Stimulated activated CD8-positive, alpha-beta memory T cell treated with anti-CD3 and anti-CD28 coated beads, Interleukin-4, amount 100 ng/mL, for 1 hour (primary cell): ENCODE results near the gene PIAS1.
"Not testable (repeated sequence)": the region's sequence is repeated elsewhere in the genome, so short reads cannot be mapped to it uniquely, and the experiment has no call there.

Experiments used
- DNase-seq, 2 donors: peaks; one replicate each; pipeline ENCODE4 v3.0.0-alpha.2; 2020; ENCODE audit warnings: low read depth in 2 of 2, low spot score in 1 of 2

Gene PIAS1

DNA sequence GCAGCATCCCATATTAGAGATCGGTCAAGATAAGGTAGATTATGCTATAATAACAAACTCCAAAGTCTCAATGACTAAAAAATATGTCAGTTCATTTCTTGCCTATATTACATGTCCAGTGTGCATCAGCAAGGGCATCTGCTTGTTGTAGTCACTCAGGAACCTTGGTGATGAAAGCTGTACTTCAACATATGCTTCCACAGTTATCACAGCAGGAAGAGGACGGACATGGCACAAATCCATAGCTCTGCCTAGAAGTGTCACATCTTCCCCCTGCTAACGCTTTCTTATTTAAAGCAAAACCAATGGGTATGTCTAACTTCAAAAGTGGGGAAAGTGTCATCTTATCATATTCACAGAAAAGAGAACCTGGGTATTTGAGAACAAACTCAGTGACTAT lies 20.0 kb upstream of the PIAS1 start:
- DNase-seq: no peak

DNA sequence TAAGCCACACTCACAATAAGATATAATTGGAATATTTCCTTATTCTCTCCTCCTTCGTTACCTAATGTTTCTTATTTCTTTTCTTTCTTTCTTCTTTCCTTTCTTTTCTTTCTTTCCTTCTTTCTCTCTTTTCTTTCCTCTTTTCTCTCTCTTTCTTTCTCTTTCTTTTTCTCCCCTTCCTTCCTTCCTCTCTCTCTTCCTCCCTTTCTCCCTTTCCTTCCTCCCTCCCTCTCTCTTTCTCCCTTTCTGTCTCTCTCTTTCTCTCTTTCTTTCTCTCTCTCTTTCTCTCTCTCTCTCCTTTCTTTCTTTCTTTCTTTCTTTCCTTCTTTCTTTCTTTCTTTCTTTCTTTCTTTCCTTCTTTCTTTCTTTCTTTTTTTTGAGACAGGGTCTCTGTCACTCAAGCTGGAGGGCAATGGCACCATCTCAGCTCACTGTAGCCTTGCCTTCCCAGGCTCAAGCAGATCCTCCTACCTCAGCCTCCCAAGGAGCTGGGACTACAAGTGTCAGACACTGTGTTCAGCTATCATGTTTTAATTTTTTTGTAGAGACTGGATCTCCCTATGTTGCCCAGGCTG lies 19.3 kb upstream of the PIAS1 start:
- DNase-seq: no peak

DNA sequence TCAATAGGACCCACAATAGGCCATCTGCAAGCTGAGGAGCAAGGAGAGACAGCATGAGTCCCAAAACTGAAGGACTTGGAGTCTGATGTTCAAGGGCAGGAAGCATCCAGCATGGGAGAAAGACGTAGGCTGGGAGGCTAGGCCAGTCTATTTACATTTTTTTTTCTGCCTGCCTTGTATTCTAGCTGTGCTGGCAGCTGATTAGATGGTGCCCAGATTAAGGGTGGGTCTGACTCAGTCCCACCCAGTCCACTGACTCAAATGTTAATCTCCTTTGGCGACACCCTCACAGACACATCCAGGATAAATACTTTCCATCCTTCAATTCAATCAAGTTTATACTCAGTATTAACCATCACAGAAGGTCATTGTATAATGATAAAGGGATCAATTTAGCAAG lies 15.9 kb upstream of the PIAS1 start:
- DNase-seq: no peak

DNA sequence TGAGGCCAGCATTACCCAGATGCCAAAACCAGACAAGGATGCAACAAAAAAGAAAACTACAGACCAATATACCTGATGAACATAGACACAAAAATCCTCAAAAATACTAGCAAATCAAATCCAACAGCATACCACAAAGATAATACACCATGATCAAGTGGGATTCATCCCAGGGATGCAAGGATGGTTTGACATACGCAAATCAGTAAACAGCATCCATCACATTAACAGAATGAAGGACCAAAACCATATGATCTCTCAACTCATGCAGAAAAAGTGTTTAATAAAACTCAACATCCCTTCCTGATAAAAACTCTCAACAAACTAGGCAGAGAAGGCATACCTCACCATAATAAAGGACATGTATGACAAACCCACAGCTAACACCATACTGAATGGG lies 14.0 kb upstream of the PIAS1 start:
- DNase-seq: no peak

GRCh38 chr15:68042156-68042854 lies 11.8 kb upstream of the PIAS1 start:
- DNase-seq: no peak

GRCh38 chr15:68042855-68043222 lies 11.3 kb upstream of the PIAS1 start:
- no peak for DNase-seq

DNA sequence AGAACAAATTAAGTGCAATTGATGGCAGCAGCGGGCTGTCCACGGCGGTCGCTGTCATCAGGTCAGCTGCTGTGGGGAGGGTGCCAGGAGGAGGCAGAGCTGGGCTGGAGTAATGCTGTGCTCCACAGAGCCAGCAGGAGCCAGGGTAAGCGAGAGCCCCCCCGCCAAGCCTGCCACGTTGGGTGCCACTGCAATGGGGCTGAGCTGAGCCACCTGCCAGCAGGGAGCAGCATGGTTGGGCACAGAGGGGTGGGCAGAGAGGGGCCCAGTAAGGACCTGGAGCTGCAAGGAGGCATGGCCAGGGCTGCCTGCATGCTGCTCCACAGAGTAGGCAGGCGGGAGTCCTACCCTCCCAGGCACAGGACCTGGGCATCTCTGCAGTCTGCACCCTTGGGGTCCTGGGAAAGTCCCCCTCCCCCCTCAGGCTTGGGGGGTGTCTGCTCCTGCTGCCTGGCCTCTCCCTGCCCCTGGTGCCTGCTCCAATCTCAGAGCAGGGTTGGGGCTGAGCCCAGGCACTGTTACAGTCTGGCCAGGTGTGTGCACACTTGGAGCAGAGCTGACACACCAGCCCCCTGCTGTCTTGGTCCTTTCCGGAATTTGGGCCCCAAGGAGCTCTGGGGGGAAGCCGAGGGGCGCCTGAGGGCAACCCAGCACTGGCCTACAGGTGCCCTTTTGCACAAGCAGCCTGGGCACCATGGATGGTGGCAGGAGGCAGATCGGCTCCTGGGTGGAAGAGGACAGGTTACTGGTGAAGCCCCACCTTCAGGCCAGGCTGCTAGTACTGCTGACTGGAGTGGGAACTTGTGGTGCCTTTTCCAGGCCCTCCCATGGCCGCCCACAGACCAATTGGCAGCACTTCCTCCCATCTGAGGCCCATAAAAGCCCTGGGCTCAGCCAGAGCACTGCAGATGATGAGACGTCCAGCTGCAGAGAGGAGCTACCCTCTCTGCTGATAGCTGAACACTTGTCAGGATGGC lies 8.5 kb upstream of the PIAS1 start:
- no peak for DNase-seq

- DNase-seq: no peak
These were observed 6.3 kb upstream of the PIAS1 start for GRCh38 chr15:68047826-68048225.

- DNase-seq: no peak
These were observed 3.0 kb upstream of the PIAS1 start for GRCh38 chr15:68051109-68051508.

DNA sequence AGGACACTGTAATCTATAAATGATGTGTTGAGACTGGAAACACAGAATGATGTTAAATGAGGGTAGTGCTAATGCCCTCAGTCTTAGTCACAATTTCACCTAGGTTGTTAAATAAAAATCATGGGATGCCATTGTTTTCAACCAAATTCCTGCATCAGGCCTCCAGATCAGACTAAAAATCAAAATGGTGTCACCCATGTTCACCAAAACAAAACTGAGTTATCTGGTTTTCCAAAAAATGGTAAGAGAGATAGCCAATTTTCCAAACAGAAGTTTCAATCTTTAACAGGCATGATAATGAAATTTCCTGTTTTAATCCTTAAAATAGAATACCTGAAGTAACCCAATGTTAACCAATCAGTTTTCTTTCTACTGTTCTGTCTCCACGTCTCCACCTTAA lies 2.2 kb upstream of the PIAS1 start:
- no peak for DNase-seq

GRCh38 chr15:68052431-68052830 lies 1.7 kb upstream of the PIAS1 start:
- DNase-seq: no peak

- no peak for DNase-seq
These were observed 1.1 kb upstream of the PIAS1 start for GRCh38 chr15:68053001-68053400.

DNA sequence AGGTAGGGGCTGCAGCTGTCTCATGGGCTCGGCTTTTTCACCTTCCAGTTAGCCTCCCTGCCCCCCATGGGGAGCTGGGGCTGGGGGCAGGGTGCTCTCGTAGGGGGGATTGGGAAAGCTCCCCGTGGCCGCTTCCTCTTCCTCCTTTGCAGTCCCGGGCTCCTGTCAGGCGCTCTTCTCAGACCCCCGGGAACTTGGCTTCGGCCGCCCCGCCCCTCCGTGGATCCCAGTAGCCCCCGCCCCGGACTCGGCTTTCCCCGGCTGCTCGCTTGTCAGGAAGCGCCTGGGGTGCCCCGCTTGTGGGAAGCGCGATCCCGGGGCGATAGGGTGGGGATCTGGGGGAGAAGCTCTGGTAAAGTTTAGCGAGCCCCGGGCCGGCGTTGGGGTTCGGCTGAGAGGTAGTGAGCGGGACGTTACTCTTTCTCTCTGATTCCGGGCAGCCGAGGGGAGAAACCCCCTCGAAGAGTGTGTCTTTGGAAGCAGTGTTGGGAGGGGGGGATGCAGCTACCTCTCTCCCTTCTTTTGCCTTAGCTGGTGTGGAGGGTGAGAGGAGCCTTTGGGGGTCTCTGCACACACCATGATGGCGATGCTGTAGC lies 611 bp downstream of the PIAS1 start:
- DNase-seq: peak; percentile 3 to 19

- DNase-seq: peak; percentile 17 to 20
These were observed 1.1 kb downstream of the PIAS1 start for GRCh38 chr15:68055224-68055705.

DNA sequence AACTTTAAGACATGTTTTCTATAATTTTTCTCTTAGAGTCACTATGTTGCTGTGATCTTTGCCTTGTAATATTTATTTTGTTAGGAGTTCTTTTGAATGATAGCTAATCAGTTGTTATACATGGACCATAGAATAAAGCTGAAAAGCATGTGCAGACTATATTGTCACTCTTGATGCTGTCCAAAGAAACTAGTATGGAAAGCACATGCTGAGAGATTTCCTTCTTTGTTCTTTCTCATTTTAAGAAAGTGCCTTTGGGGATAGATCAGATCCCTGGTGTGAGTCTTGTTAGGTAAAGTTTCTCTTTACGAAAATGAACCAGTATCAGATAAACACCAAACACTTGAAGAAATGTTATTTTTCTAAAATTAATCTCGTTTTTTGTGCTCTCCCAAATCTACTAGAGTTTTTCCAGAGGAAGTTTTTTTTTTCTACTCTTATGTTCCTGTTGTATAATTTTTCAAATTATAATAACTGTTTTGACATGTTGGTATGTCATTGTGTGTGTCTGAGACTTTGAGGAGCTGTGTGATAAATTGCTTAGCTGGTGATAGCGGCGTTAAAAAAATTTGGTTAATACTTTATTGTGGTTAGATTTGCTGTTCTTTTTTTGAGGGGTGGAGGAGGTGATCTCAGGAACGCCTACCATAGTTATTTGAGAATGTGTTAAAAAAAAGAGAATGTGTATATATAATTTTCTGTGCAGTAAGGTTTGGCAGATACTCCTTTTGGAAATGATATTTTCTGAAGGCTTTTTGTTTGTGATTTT lies 2.2 kb downstream of the PIAS1 start:
- no peak for DNase-seq

DNA sequence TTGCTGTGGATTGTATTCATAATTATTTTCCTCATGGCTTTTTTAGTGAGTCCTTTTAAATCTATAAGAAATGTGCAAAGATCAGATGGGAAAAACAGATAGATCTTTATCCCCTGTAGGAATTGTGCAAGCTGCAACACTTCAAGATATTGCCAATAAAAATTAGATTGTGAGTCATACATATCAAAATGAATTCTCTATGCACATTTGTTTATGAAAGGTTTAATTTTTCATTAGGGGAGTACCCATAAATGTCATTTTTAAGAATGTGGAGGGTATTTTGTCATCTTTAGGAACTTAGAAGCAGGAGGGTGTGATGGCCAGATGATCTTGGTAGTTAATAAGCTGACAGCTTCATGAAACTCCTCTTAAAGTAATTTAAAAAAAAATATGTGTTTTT lies 2.9 kb downstream of the PIAS1 start:
- no peak for DNase-seq

DNA sequence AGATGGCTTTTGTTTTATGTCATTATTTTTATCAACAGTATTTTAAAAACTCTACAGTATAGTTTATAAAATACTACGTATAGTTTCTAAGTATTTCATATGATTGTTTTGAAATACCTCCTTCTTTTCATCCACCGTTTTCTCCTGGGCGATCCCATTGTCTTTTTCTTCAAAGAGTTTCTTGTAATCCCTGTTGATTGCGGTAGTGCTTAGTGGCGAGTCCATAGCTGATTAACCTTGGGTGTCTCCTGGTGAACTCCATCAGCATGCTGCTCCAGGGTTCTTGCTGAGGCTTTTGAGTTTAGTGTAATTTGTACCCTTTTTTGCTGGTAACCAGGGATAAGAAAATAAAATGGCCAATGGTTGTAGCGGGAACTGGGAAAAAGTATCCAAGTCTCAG lies 3.6 kb downstream of the PIAS1 start:
- no peak for DNase-seq

DNA sequence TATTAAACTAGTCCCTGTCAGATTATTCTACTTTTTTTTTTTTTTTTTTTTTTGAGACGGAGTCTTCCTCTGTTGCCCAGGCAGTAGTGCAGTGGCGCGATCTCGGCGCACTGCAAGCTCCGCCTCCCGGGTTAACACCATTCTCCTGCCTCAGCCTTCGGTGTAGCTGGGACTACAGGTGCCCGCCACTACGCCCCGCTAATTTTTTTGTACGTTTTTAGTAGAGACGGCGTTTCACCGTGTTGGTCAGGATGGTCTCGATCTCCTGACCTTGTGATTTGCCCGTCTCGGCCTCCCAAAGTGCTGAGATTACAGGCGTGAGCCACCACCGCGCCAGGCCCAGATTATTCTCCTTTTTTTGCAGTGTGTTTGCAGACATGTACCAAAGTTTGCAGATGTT lies 4.9 kb downstream of the PIAS1 start:
- not testable (repeated sequence) for DNase-seq

DNA sequence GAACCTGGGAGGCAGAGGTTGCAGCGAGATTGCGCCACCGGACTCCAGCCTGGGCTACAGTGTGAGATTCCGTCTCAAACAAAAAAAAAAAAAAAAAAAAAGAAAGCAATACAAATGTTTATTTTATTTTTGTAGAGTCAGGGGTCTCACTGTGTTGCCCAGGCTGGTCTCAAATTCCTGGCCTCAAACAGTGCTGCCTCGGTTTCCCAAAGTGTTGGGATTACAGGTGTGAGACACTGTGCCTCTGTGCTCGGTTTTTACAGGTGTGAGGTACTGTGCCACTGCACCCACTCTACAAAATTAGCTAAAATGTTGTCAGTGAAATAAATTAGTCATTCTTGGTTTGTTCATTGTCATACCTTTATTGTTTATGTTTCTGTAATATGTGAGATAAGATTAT lies 5.5 kb downstream of the PIAS1 start:
- DNase-seq: no peak

- no peak for DNase-seq
These were observed 7.1 kb downstream of the PIAS1 start for GRCh38 chr15:68061171-68061570.

DNA sequence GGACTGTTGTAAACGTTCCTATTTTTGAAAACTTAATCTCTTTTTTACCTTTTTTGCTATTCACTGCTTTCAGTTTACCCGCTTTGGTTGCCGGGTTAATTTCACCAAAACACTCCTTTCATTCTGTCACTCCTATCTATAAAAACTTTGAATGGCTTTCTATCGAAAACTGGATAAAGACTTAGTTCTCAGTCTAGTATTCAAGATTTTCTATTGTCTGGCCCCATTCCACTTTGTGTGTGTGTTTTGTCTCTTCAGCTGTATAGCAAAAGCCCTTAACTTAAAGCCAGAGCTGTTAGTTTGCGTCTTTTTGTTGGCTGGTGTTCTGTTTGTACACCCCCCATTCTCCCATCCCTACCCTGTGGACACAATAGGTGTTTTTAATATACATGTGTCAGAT lies 7.5 kb downstream of the PIAS1 start:
- no peak for DNase-seq
